ENCODE data around the gene TLCD3B.

GRCh38 chr16:29978081-29978480 is 53.0 kb downstream of the TLCD3B start:
- TF ChIP-seq ZFP30 (CRISPR knock-in tag; IDR thresholded peaks at IDR 0.05) (no peak), POU6F1 (CRISPR knock-in tag; IDR thresholded peaks at IDR 0.05; ENCODE audit: borderline replicate concordance, low read depth) (no peak), ARNTL (CRISPR knock-in tag; IDR thresholded peaks at IDR 0.05; ENCODE audit: borderline replicate concordance, low read depth) (no peak), ZNF8 (CRISPR knock-in tag; IDR thresholded peaks at IDR 0.05) (no peak), PATZ1 (CRISPR knock-in tag; IDR thresholded peaks at IDR 0.05; ENCODE audit: borderline replicate concordance) (no peak), CREB5 (CRISPR knock-in tag; IDR thresholded peaks at IDR 0.05; ENCODE audit: low read depth) (no peak), TSHZ2 (CRISPR knock-in tag; IDR thresholded peaks at IDR 0.05) (no peak), ISL1 (CRISPR knock-in tag; IDR thresholded peaks at IDR 0.05) (no peak), CSDC2 (CRISPR knock-in tag; IDR thresholded peaks at IDR 0.05) (no peak), TOX (CRISPR knock-in tag; IDR thresholded peaks at IDR 0.05; ENCODE audit: borderline replicate concordance) (no peak), GLIS3 (CRISPR knock-in tag; IDR thresholded peaks at IDR 0.05) (no peak), ZNF565 (CRISPR knock-in tag; conservative IDR thresholded peaks at IDR 0.05; ENCODE audit: low read depth) (no peak)

All from SK-N-SH treated with all-trans-retinoic acid at 6 μM for 48 hours (cell line).